Skeletal muscle satellite cell (primary cell): ENCODE measurements around the gene SMOC2.

Experiments used
- H3K27me3 ChIP-seq: 2 replicates; pipeline ENCODE4 v1.7.0; 2013; ENCODE audit warnings: low read length; ENCODE audit not compliant: control insufficient read depth, insufficient read depth
- H3K36me3 ChIP-seq: 2 replicates; pipeline ENCODE4 v1.7.0; 2013; ENCODE audit warnings: mild to moderate bottlenecking, control low read depth, low read length; ENCODE audit not compliant: insufficient read depth
- H3K4me1 ChIP-seq: 2 replicates; pipeline ENCODE4 v1.7.0; 2013; ENCODE audit warnings: low read length; ENCODE audit not compliant: control insufficient read depth, insufficient read depth
- H3K4me2 ChIP-seq: 2 replicates; pipeline ENCODE4 v1.7.0; 2013; ENCODE audit warnings: mild to moderate bottlenecking, low read length
- H3K4me3 ChIP-seq: 2 replicates; pipeline ENCODE4 v1.7.0; 2013; ENCODE audit warnings: low read length
- H3K9ac ChIP-seq: 2 replicates; pipeline ENCODE4 v1.7.0; 2013; ENCODE audit warnings: mild to moderate bottlenecking, low read depth, low read length, moderate library complexity
- H3K9me3 ChIP-seq: replicated peaks from 2 replicates; pipeline ENCODE4 v1.7.0; 2013; ENCODE audit warnings: mild to moderate bottlenecking, control low read depth, low read length

The SMOC2 gene

GRCh38 chr6:168525926-168526630 lies 85.1 kb downstream of the SMOC2 start:
- Histone ChIP-seq H3K4me3 (no peak overlapping the region), H3K27me3 (no peaks in the 10 kb centered on the region), H3K9ac (no peak overlapping the region), H3K9me3 (peaks cover 25% of the 10 kb centered on the region), H3K36me3 (no peaks in the 10 kb centered on the region), H3K4me2 (no peak overlapping the region), H3K4me1 (no peaks in the 10 kb centered on the region)

DNA sequence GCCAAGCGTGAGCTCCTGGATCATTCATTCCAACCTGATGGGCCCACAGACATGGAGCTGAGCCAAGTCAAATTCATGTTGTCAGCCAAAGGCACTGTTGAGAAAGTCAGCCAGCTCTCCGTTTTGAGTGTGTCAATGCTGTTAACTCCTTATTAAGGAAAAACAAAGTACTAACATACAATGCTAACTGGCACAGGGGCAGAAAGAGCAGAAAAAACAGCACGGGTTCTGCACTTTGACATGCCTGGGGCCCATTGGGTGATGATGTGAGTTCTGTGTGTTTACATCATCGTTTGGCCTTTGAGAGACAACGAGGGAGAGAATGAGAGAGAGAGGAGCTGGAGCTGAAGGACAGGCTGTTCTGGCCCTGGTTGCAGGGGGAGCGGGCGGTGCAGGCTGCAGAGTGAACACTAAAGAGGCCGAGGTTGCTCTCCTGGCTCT lies 85.9 kb downstream of the SMOC2 start:
- H3K4me3 ChIP-seq = no peak overlapping the region
- no peaks in the 10 kb centered on the region for H3K4me1 ChIP-seq
- peaks cover 25% of the 10 kb centered on the region for H3K9me3 ChIP-seq
- H3K9ac ChIP-seq = no peak overlapping the region
- H3K4me2 ChIP-seq = no peak overlapping the region
- no peaks in the 10 kb centered on the region for H3K27me3 ChIP-seq
- no peaks in the 10 kb centered on the region for H3K36me3 ChIP-seq

GRCh38 chr6:168527451-168528210 lies 86.6 kb downstream of the SMOC2 start:
- H3K4me3 ChIP-seq = no peak overlapping the region
- no peaks in the 10 kb centered on the region for H3K27me3 ChIP-seq
- H3K4me2 ChIP-seq = no peak overlapping the region
- H3K9ac ChIP-seq = no peak overlapping the region
- H3K9me3 ChIP-seq = peaks cover 22% of the 10 kb centered on the region
- no peaks in the 10 kb centered on the region for H3K36me3 ChIP-seq
- H3K4me1 ChIP-seq = no peaks in the 10 kb centered on the region

DNA sequence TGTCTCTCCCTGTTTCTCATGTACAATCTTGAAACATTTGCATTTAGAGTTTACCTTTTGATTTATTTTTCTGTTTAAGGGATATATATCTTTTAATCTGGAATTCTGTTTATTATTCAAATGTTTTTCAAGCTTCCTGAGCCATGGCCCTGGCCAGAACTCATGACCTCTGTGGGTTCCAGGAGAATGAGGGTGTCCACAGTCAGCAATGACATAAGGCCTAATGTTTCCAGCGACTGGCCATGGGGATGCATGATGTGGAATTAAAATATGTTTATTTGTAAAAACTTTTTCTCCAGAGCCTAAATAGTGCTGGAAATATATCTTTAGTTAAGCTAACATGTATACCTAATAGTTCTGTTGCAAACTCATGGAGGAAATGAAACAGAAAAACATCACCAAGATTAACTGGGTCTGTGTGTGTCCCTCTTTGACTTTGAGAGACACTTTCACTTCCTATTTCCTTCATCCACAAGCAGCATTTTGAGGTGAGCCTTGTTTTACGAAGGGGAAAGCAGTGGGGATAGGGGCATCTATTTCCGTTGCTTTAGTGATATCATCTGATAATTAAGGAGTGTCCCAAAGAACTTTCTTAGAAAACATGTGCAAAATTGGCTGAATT lies 87.6 kb downstream of the SMOC2 start:
- Histone ChIP-seq H3K9me3 (peaks cover 22% of the 10 kb centered on the region), H3K9ac (no peak overlapping the region)

GRCh38 chr6:168529214-168529613 lies 88.2 kb downstream of the SMOC2 start:
- no peak overlapping the region for H3K9ac ChIP-seq
- H3K4me3 ChIP-seq = no peak overlapping the region
- no peaks in the 10 kb centered on the region for H3K36me3 ChIP-seq
- peaks cover 22% of the 10 kb centered on the region for H3K9me3 ChIP-seq
- H3K4me1 ChIP-seq = no peaks in the 10 kb centered on the region
- no peaks in the 10 kb centered on the region for H3K27me3 ChIP-seq
- no peak overlapping the region for H3K4me2 ChIP-seq

More for the DNA sequence above, 87.6 kb downstream of the SMOC2 start:
- H3K27me3 ChIP-seq = no peaks in the 10 kb centered on the region
- no peak overlapping the region for H3K4me2 ChIP-seq
- H3K4me1 ChIP-seq = no peaks in the 10 kb centered on the region
- H3K4me3 ChIP-seq = no peak overlapping the region
- H3K36me3 ChIP-seq = no peaks in the 10 kb centered on the region

DNA sequence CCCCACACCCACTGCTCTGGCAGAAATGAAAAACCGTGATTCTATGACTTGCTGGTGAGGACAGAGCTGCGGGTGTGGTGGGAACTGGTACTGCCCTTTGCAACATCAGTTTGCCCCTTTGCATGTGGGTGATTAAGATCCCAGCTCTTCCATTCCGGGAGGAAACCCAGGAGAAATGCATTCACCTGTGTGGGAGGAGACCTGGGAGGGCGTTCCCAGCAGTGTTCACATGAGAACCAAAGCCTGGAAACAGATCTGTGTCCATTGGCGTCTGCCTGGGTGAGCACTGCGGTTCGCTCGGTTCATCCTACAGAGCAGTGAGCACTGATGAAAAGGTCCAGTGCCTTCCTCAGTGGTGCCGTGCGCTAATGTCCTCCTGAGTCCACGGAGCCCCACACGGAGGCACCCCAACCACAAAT lies 89.7 kb downstream of the SMOC2 start:
- Histone ChIP-seq H3K4me1 (no peaks in the 10 kb centered on the region), H3K4me2 (no peak overlapping the region), H3K27me3 (no peaks in the 10 kb centered on the region), H3K9ac (no peak overlapping the region), H3K4me3 (no peak overlapping the region), H3K36me3 (no peaks in the 10 kb centered on the region), H3K9me3 (peaks cover 20% of the 10 kb centered on the region)

- no peak overlapping the region for H3K9ac ChIP-seq
- H3K27me3 ChIP-seq = no peaks in the 10 kb centered on the region
- no peaks in the 10 kb centered on the region for H3K4me1 ChIP-seq
- H3K4me2 ChIP-seq = no peak overlapping the region
- H3K36me3 ChIP-seq = no peaks in the 10 kb centered on the region
- no peak overlapping the region for H3K4me3 ChIP-seq
- H3K9me3 ChIP-seq = peaks cover 12% of the 10 kb centered on the region
These were observed 91.1 kb downstream of the SMOC2 start for GRCh38 chr6:168532070-168532469.

DNA sequence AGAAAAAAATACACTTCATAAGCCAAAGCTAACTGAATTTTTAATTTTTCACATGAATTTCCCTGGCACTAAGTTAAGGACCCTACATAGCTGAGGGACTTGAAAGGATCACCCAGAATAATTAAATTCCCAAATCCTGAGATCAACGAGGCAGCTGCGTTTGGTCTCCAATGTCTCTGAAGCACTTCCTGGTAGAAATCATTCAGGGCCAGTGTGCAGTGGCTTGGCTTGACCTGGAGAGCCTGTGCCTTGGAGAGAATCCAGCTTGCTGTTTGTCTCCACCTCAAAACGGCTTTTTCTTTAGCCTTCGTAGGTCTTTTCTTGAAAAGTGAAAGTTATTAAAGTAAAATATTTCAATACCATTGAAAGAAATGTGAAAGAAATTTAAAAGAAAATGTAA lies 92.4 kb downstream of the SMOC2 start:
- H3K36me3 ChIP-seq = no peaks in the 10 kb centered on the region
- H3K4me2 ChIP-seq = no peak overlapping the region
- H3K4me1 ChIP-seq = no peaks in the 10 kb centered on the region
- no peaks in the 10 kb centered on the region for H3K27me3 ChIP-seq
- no peak overlapping the region for H3K9ac ChIP-seq
- H3K4me3 ChIP-seq = no peak overlapping the region
- H3K9me3 ChIP-seq = peaks cover 7% of the 10 kb centered on the region

DNA sequence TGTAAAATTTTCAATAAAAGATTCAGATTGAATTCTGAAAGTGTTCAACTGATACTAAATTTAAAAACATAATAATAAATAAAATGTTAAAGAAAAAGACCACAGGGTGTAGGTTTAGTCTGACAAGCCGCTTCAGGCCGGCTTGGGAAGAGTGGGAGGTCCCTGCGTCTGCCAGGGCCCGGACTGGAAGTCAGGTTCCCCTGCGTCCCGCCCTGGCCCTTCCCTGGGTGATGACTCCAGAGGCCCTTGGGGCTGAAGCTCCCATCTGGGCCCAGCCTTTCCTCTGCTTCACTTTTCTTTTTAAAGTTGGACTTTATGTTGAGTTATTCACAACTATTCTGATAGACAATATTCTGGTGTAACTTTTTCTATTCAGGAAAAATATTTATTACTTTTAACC lies 93.3 kb downstream of the SMOC2 start:
- no peaks in the 10 kb centered on the region for H3K4me1 ChIP-seq
- peaks cover 11% of the 10 kb centered on the region for H3K9me3 ChIP-seq
- no peaks in the 10 kb centered on the region for H3K27me3 ChIP-seq
- no peak overlapping the region for H3K9ac ChIP-seq
- H3K4me3 ChIP-seq = no peak overlapping the region
- no peak overlapping the region for H3K4me2 ChIP-seq
- H3K36me3 ChIP-seq = no peaks in the 10 kb centered on the region

- H3K4me2 ChIP-seq = no peak overlapping the region
- H3K36me3 ChIP-seq = no peaks in the 10 kb centered on the region
- H3K4me1 ChIP-seq = no peaks in the 10 kb centered on the region
- H3K9me3 ChIP-seq = peaks cover 17% of the 10 kb centered on the region
- no peak overlapping the region for H3K9ac ChIP-seq
- H3K27me3 ChIP-seq = no peaks in the 10 kb centered on the region
- H3K4me3 ChIP-seq = no peak overlapping the region
These were observed 94.7 kb downstream of the SMOC2 start for GRCh38 chr6:168535711-168536110.

GRCh38 chr6:168536196-168536595 lies 95.2 kb downstream of the SMOC2 start:
- Histone ChIP-seq H3K4me3 (no peak overlapping the region), H3K9ac (no peak overlapping the region), H3K27me3 (no peaks in the 10 kb centered on the region), H3K4me1 (no peaks in the 10 kb centered on the region), H3K4me2 (no peak overlapping the region), H3K9me3 (peaks cover 16% of the 10 kb centered on the region), H3K36me3 (no peaks in the 10 kb centered on the region)
